H9 (cell line): ENCODE data around the gene HYPK. TPM values are rescaled to one million over a fixed set of nuclear protein-coding genes. Genes with fewer than 3 reads are reported as not detected.

Experiments used
- DNase-seq: peaks from one replicate; pipeline ENCODE4 v3.0.0-alpha.2; 2017
- H2AFZ ChIP-seq: one replicate; pipeline ENCODE4 v1.6.1; 2013; ENCODE audit warnings: mild to moderate bottlenecking, low read length, control low read depth, moderate library complexity
- H2AK5ac ChIP-seq: 2 replicates; pipeline ENCODE4 v1.6.1; 2013; ENCODE audit warnings: low read length, control low read depth, mixed read lengths; ENCODE audit not compliant: insufficient read length
- H2BK120ac ChIP-seq: one replicate; pipeline ENCODE4 v1.6.1; 2013; ENCODE audit warnings: low read depth, mild to moderate bottlenecking, low read length, control low read depth, inconsistent platforms; ENCODE audit not compliant: poor library complexity, severe bottlenecking
- H2BK12ac ChIP-seq: 2 replicates; pipeline ENCODE4 v1.6.1; 2013; ENCODE audit warnings: low read length, control low read depth, mixed read lengths, low read depth; ENCODE audit not compliant: insufficient read length
- H2BK15ac ChIP-seq: 2 replicates; pipeline ENCODE4 v1.6.1; 2013; ENCODE audit warnings: low read depth, low read length, control low read depth
- H2BK20ac ChIP-seq: one replicate; pipeline ENCODE4 v1.6.1; 2013; ENCODE audit warnings: low read depth, mild to moderate bottlenecking, low read length, control low read depth, inconsistent platforms; ENCODE audit not compliant: poor library complexity, severe bottlenecking
- H2BK5ac ChIP-seq: 2 replicates; pipeline ENCODE4 v1.6.1; 2013; ENCODE audit warnings: low read length, control low read depth, mixed read lengths; ENCODE audit not compliant: insufficient read length
- H3K14ac ChIP-seq: 2 replicates; pipeline ENCODE4 v1.6.1; 2013; ENCODE audit warnings: low read length, control low read depth; ENCODE audit not compliant: insufficient read depth
- H3K18ac ChIP-seq: 2 replicates; pipeline ENCODE4 v1.6.1; 2013; ENCODE audit warnings: low read depth, mild to moderate bottlenecking, mixed read lengths, low read length, control low read depth; ENCODE audit not compliant: insufficient read length
- H3K23ac ChIP-seq: 2 replicates; pipeline ENCODE4 v1.6.1; 2013; ENCODE audit warnings: low read length, control low read depth, mixed read lengths, low read depth; ENCODE audit not compliant: insufficient read length
- H3K23me2 ChIP-seq: 2 replicates; pipeline ENCODE4 v1.6.1; 2013; ENCODE audit warnings: low read depth, mild to moderate bottlenecking, mixed read lengths, low read length, control low read depth; ENCODE audit not compliant: insufficient read length, poor library complexity, severe bottlenecking
- H3K27ac ChIP-seq: 2 replicates; pipeline ENCODE4 v1.5.1; 2013; ENCODE audit warnings: low read length, control low read depth, mixed read lengths, low read depth; ENCODE audit not compliant: insufficient read length
- H3K27me3 ChIP-seq: 2 replicates; pipeline ENCODE4 v1.6.1; 2013; ENCODE audit warnings: low read length, control low read depth, inconsistent platforms; ENCODE audit not compliant: insufficient read depth
- H3K4ac ChIP-seq: 2 replicates; pipeline ENCODE4 v1.6.1; 2013; ENCODE audit warnings: low read depth, mild to moderate bottlenecking, control low read depth, inconsistent platforms, low read length, moderate library complexity
- H3K4me1 ChIP-seq: 2 replicates; pipeline ENCODE4 v1.6.1; 2013; ENCODE audit warnings: low read length, control low read depth, inconsistent platforms; ENCODE audit not compliant: insufficient read depth
- H3K4me2 ChIP-seq: 2 replicates; pipeline ENCODE4 v1.6.1; 2013; ENCODE audit warnings: low read length, control low read depth, mixed read lengths; ENCODE audit not compliant: insufficient read length, insufficient read depth
- H3K56ac ChIP-seq: 2 replicates; pipeline ENCODE4 v1.6.1; 2013; ENCODE audit warnings: low read depth, mild to moderate bottlenecking, mixed read lengths, low read length, control low read depth; ENCODE audit not compliant: insufficient read length
- H3K79me1 ChIP-seq: 2 replicates; pipeline ENCODE4 v1.6.1; 2013; ENCODE audit warnings: low read depth, mild to moderate bottlenecking, moderate library complexity, low read length, control low read depth, inconsistent platforms; ENCODE audit not compliant: insufficient read depth, poor library complexity, severe bottlenecking
- H3K79me2 ChIP-seq: 2 replicates; pipeline ENCODE4 v1.6.1; 2013; ENCODE audit warnings: low read length, control low read depth, inconsistent platforms; ENCODE audit not compliant: insufficient read depth
- H3K9ac ChIP-seq: 2 replicates; pipeline ENCODE4 v1.6.1; 2013; ENCODE audit warnings: low read length, control low read depth, mixed read lengths; ENCODE audit not compliant: insufficient read length; ENCODE audit errors: extremely low read depth
- H3K9me3 ChIP-seq: one replicate; pipeline ENCODE4 v1.6.1; 2013; ENCODE audit warnings: low read depth, low read length, inconsistent platforms; ENCODE audit not compliant: control insufficient read depth
- H3T11ph ChIP-seq: one replicate; pipeline ENCODE4 v1.6.1; 2013; ENCODE audit warnings: mild to moderate bottlenecking, low read length, control low read depth, inconsistent platforms
- H4K20me1 ChIP-seq: one replicate; pipeline ENCODE4 v1.6.1; 2013; ENCODE audit not compliant: control insufficient read depth, insufficient read length, insufficient read depth
- H4K5ac ChIP-seq: 2 replicates; pipeline ENCODE4 v1.6.1; 2013; ENCODE audit warnings: low read depth, mild to moderate bottlenecking, mixed read lengths, low read length, control low read depth; ENCODE audit not compliant: insufficient read length
- H4K8ac ChIP-seq: replicated peaks from 2 replicates; pipeline ENCODE4 v1.6.1; 2013; ENCODE audit warnings: low read length, control low read depth, mixed read lengths, low read depth; ENCODE audit not compliant: insufficient read length
- H4K91ac ChIP-seq: 2 replicates; pipeline ENCODE4 v1.6.1; 2013; ENCODE audit warnings: low read depth, mild to moderate bottlenecking, moderate library complexity, mixed read lengths, low read length, control low read depth; ENCODE audit not compliant: insufficient read length
- H3K27ac Mint-ChIP-seq, 3 experiments: 2 replicates in 2 of 3; 3 replicates in 1 of 3; pipeline ENCODE4 v1.8.0; 2020 to 2021; ENCODE audit warnings: mixed read lengths in 3 of 3, mild to moderate bottlenecking in 1 of 3, moderate library complexity in 1 of 3
- H3K27me3 Mint-ChIP-seq: 2 replicates; pipeline ENCODE4 v1.8.0; 2021; ENCODE audit warnings: low read depth, mild to moderate bottlenecking, moderate library complexity, mixed read lengths
- H3K36me3 Mint-ChIP-seq, 3 experiments: 2 replicates in 2 of 3; 3 replicates in 1 of 3; pipeline ENCODE4 v1.8.0; 2020 to 2021; ENCODE audit warnings: low read depth in 3 of 3, mixed read lengths in 3 of 3; ENCODE audit not compliant: insufficient read depth in 1 of 3
- H3K4me1 Mint-ChIP-seq, 2 experiments: 2 replicates each; pipeline ENCODE4 v1.8.0; 2020; ENCODE audit warnings: mixed read lengths in 2 of 2
- H3K4me3 Mint-ChIP-seq, 2 experiments: 2 replicates in 1 of 2; 3 replicates in 1 of 2; pipeline ENCODE4 v1.8.0; 2020 to 2021; ENCODE audit warnings: mild to moderate bottlenecking in 2 of 2, mixed read lengths in 2 of 2, moderate library complexity in 1 of 2
- H3K9me3 Mint-ChIP-seq, 2 experiments: 2 replicates in 1 of 2; 3 replicates in 1 of 2; pipeline ENCODE4 v1.8.0; 2020; ENCODE audit warnings: mild to moderate bottlenecking in 2 of 2, mixed read lengths in 2 of 2, moderate library complexity in 1 of 2
- CTCF ChIP-seq: fragments of 200-600 bp; sonication (generic); conservative IDR thresholded peaks from 3 replicates; pipeline ENCODE4 v1.8.0; 2021; ENCODE audit warnings: antibody characterized with exemption, mild to moderate bottlenecking
- WGBS: extraction: QIAGEN DNeasy Blood & Tissue Kit; methylation state at CpG from one replicate; pipeline ENCODE4 v1.1.7; 2013; ENCODE audit warnings: missing lambda C conversion rate, low lambda C conversion rate, mixed read lengths; ENCODE audit not compliant: insufficient read length; ENCODE audit errors: extremely low coverage; 5-methylcytosine and 5-hydroxymethylcytosine counted together
- total RNA-seq: library from RNA; stranded (reverse); gene quantifications from 2 replicates; pipeline ENCODE4 v1.2.1, GENCODE V29; 2021

Gene HYPK
- total RNA-seq, 1 experiment from 2014 or later, result 25.4 TPM

- no peak within 1 kb of the TSS for H2BK12ac ChIP-seq
- no peak within 1 kb of the TSS for H4K8ac ChIP-seq
- no peak within 1 kb of the TSS for H4K5ac ChIP-seq
- no peak within 1 kb of the TSS for H3K27ac ChIP-seq
- no peaks in the 10 kb centered on the region for H3K79me1 ChIP-seq
- no CpG with 5 or more reads among the region's 41 CpGs for WGBS
- H4K91ac ChIP-seq, result no peak within 1 kb of the TSS
- Mint-ChIP-seq H3K9me3 (no peaks in the 10 kb centered on the region; a peak in 1 of 5 replicates), H3K4me3 (peak within 1 kb of the TSS; percentile 82 to 92), H3K27ac (peak within 1 kb of the TSS; percentile 35 to 81 (median 68); a peak in 4 of 7 replicates), H3K27me3 (no peaks in the 10 kb centered on the region; the same call in 1 of the 2 replicates), H3K36me3 (peaks cover 10 to 31% (median 16%) of the 10 kb centered on the region in 3 experiments; a peak in 6 of 7 replicates), H3K4me1 (peaks cover 12 to 13% of the 10 kb centered on the region in 2 experiments)
- no peak within 1 kb of the TSS; the same call in 1 of the 2 replicates for H2BK15ac ChIP-seq
- H2BK120ac ChIP-seq, result no peak within 1 kb of the TSS
- no peaks in the 10 kb centered on the region for H3K9me3 ChIP-seq
- no peak within 1 kb of the TSS for H3K4ac ChIP-seq
- peak within 1 kb of the TSS; percentile 53 for H3K18ac ChIP-seq
- no peak within 1 kb of the TSS for H2BK20ac ChIP-seq
- peak within 1 kb of the TSS; percentile 17 for H2AFZ ChIP-seq
- peak; percentile 87 for DNase-seq
- TF ChIP-seq CTCF, result no peak
- H3K9ac ChIP-seq, result peak within 1 kb of the TSS; percentile 53
- H3T11ph ChIP-seq, result no peak within 1 kb of the TSS
- no peaks in the 10 kb centered on the region for H3K27me3 ChIP-seq
- peak within 1 kb of the TSS; percentile 98 for H3K4me2 ChIP-seq
- no peaks in the 10 kb centered on the region; the same call in 1 of the 2 replicates for H3K4me1 ChIP-seq
- H3K23me2 ChIP-seq, result peaks cover 13% of the 10 kb centered on the region
- no peaks in the 10 kb centered on the region for H4K20me1 ChIP-seq
- no peak within 1 kb of the TSS for H3K23ac ChIP-seq
- no peak within 1 kb of the TSS for H3K56ac ChIP-seq
- H2BK5ac ChIP-seq, result no peak within 1 kb of the TSS
- peak within 1 kb of the TSS; percentile 70 for H3K14ac ChIP-seq
- H2AK5ac ChIP-seq, result no peak within 1 kb of the TSS
- no peaks in the 10 kb centered on the region for H3K79me2 ChIP-seq
Observed at GRCh38 chr15:43776718-43777266, 23.6 kb upstream of the HYPK start, which contains the start of gene ELL3. Gene ELL3, minus strand, starts transcription at chr15:43776966. Its CDS starts 65 bp downstream, at chr15:43776901.
